Erythroblast (primary cell): ENCODE measurements around the gene KRTAP6-2.

Experiments used
- GATA1 ChIP-seq: IDR thresholded peaks from 2 replicates; pipeline ENCODE4 v1.6.1; 2011; ENCODE audit warnings: low read depth, mild to moderate bottlenecking, control low read depth, low read length, moderate library complexity
- POLR2A ChIP-seq: IDR thresholded peaks from 2 replicates; pipeline ENCODE4 v1.6.1; 2011; ENCODE audit warnings: mild to moderate bottlenecking, low read length

DNA sequence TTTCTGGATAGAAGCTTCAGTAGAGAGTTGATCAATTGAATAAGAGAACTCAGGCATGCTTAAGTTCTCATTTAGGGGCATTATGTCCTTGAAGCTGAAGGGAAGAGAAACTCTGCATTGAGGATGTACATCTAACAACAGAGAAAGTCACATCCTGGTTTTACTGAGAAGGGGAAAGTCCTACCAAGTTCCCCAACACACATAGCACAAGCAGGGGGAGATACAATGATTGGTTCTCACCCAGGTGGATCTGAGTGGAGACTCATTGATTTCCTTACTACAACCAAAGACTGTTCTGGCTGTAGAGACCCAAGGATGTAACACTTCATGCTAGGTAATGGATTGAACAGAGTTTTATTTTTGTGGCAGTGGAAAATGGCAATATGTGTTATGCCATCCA lies 16.5 kb upstream of the KRTAP6-2 start:
- TF ChIP-seq GATA1 (no peak), POLR2A (no peak)
